ENCODE data around the gene SMIM27.
"Not testable (repeated sequence)": the region's sequence is repeated elsewhere in the genome, so short reads cannot be mapped to it uniquely, and the experiment has no call there.

SMIM27 gene

GRCh38 chr9:32558408-32558934, 6.3 kb downstream of the SMIM27 start:
- DNase-seq: no peak

DNA sequence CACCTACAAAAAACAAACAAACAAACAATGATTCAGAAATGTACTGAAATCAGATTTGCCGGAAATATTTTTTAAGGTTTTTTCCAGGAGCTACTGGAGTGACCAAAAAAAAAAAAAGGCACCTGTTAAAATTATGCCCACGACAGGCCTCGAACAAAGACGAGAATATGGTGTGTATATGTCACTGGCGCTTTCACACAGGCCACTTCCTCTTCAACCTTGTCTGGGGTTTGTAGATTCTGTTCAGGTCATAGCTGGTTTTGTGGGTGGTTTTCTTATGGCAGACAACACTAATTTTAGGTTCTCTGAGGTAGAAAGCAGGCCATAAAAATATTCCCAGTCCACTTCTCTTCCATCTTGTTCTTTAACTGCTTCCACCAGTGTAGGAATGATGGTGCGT, 13.8 kb downstream of the SMIM27 start:
- DNase-seq: no peak

DNA sequence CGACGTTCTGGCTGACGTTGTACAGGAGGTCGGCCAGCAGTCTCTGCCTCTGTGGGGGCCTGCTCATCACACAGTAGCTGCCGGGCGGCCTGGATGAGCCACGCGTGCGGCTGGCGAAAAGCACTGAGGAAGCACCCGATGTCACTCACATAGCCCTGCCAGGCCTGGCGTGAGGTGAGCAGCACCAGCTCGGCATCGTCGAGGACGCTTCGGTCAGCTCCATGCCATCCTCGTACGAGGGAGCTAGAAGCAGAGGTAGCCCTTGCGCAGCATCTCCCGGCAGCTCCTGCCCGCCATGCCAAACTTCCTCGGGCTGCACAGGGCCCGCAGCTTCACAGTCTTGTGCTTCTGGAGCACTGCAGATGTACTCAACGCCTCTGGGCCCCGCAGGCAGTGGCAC, 14.6 kb downstream of the SMIM27 start:
- no peak for DNase-seq

DNA sequence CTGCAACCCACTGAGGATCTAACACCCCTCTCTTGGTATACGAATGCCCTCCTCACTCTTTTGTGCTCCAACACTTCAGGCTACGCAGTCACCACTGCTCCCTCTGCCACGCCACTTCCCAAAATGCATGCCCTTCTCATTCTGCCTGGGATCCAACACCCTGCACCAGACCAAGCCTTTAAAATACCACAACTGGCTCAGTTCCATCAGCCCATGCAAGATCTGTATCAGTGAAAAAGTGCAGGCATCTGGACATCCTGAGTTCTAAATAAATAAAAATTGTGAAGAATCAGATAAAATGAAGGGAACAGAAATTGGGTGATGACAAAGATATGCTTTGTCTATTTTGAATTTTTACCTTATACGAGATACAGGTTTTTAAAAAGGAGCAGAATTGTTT, 18.1 kb downstream of the SMIM27 start:
- no peak for DNase-seq

GRCh38 chr9:32571969-32572899, 20.1 kb downstream of the SMIM27 start:
- peak; percentile 60 for DNase-seq

DNA sequence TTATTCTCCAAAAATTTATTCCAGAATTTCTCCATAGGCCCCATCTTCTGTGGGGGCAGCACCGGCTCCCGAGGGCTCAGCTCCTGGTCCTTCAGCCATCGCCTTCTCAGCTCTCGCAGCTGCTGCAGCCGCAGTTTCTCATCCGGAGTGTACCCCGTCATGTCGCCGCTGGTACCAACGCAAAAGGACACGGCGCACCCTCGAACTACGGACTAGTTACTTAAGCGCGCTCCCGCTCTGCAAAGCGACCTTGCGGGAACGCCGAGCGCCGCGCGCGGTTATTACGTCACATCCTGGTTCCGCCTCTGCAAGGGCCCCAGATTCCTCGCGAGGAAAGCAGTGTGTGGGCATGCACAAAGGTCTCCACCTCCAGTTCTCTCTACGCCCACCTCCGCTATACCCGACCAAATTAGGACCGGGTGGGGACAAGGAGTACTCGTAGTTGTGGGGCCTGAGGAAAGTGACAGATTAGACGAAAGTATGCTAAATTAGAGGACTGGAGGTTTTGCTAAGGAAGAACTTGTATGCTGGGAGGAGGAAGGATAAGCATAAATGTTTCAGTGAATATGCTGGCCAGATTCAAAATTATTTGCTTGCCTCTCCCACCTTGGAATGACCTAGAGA, 20.9 kb downstream of the SMIM27 start, which contains the start of gene NDUFB6:
Gene NDUFB6, minus strand, starts transcription at position 260 of the 624 bp plus-strand sequence. Its CDS starts 99 bp downstream, at position 161.
- DNase-seq: peak; percentile 96

GRCh38 chr9:32573821-32574220, 21.7 kb downstream of the SMIM27 start:
- DNase-seq: no peak

- no peak for DNase-seq
Measured at GRCh38 chr9:32574858-32575257, 22.7 kb downstream of the SMIM27 start.

- DNase-seq: no peak
Measured at GRCh38 chr9:32577316-32577715, 25.2 kb downstream of the SMIM27 start.

DNA sequence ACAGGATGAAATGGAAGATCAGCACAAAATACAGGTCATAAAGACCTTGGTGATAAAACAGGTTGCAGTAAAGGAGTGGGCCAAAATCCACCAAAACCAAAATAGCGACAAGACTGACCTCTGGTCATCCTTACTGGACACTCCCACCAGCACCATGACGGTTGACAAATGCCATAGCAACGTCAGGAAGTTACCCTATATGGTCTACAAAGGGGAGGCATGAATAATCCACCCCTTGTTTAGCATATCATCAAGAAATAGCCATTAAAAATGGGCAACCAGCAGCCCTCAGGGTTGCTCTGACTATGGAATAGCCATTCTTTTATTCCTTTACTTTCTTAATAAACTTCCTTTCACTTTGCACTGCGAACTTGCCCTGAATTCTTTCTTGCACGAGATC, 26.8 kb downstream of the SMIM27 start:
- DNase-seq: no peak

GRCh38 chr9:32579706-32580331, 27.7 kb downstream of the SMIM27 start:
- DNase-seq: peak; percentile 73

DNA sequence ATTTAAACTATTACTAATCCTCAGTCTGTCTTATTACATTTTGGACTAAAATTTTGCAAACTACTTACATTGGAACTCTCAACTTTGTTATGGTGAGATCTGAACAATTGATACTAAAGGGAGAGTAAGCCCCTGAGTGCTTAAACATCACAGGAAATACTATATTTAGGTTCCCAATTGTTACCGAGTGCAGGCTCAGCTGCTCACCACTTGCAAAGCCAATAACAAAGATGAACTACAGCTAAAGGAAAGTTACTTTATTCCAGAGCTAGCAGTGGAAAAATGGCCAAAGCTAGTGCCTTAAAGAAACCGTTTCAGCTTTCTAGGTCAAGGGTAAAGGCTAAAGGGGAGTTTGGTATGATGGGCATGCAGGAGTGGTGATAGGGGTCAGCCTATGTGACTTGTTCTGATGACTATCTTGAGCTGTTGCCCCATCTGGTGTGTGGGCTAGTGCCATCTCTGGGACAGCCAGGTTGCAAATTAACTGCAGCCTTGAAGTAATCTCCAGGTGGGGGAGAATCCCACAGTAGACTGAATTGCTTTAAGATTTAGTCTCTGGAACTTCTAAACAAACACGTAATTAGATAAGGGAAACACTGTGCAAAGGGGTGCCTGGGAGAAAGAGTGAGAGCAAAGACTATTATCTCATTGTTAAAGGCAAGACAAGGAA, 28.6 kb downstream of the SMIM27 start:
- no peak for DNase-seq

- peak; percentile 24 for DNase-seq
Measured at GRCh38 chr9:32581512-32582143, 29.5 kb downstream of the SMIM27 start.

DNA sequence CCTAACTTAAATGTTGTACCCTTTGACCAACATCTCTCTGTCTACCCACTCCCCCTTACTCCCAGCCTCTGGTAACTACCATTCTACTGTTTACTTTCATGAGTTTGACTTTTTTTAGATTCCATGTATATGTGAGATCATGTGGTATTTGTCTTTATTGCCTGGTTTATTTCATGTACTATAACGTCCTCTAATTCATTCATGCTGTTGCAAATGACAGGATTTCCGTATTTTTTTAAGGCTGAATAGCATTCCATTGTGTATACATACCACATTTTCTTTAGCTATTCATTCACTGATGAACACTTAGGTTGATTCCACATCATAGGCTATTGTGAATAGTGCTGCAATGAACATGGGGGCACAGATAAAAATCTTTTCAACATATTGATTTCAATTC, 32.7 kb downstream of the SMIM27 start:
- no peak for DNase-seq

DNA sequence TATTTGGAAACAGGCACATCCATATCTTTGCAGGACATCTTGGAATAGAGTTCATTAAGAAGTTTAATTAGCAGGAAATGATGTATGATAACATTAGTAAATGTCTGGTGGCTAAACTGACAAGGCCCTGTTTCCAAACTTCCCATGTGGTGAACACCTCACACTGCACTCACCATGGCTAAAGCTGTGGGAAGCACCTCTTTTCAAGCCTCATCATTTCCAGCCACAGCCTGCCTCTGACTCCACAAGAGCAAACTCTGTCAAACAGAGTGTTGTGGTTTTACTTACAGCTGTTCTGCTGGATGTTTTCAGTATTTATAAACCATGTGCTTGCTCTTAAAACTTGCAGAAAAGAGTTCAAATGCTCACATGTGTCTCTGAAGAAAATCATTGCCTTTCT, 35.8 kb downstream of the SMIM27 start:
- no peak for DNase-seq

DNA sequence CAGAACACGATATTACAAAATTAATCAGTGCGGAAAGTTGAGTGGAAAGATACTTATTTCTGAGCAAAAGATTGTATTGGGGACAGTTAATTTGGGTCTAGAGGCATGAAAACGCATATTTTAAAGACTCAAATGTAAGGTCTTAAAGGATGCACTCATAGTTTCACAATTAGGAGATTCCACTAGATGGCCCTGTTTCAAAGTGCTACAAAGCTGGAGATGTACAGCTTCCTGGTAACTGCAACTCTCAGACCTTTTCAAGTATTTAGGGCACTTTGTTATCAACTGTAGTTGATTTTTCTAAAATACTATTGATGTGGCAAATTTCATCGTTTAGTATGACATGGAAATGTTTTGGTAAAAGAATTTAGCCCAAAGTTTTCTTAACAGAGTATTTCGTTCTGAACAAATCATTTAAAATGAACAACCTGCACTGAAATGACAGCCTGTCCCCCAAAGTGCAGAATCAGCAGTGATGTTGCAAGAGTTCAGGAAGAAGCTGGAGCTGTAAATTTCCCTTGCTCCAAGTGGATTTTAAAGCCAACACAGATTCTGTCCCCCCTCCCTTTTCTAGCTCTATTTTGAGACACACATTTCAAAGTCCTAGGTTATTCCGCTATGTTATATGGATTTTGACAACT, 37.1 kb downstream of the SMIM27 start:
- no peak for DNase-seq

DNA sequence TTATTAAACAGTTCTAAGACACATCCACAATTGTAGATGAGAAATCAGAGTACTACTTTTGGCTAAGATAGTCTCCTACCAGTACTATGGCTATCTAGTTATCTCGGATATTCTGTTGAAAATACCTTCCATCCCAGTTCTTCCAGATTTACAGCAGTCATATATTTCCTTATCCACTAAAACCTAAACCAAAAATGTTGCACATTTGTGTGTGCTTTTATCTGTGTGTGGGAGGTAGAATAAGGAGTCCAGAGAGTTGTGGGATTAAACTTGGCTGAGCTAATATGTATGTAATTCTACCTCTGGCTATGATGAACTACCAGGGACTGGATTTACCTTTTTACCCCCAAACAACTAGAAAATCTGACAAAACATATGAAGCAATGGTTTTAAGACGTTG, 38.3 kb downstream of the SMIM27 start:
- DNase-seq: no peak

- DNase-seq: no peak
Measured at GRCh38 chr9:32590898-32591297, 38.8 kb downstream of the SMIM27 start.

- DNase-seq: no peak
Measured at GRCh38 chr9:32596096-32596865, 44.2 kb downstream of the SMIM27 start.

DNA sequence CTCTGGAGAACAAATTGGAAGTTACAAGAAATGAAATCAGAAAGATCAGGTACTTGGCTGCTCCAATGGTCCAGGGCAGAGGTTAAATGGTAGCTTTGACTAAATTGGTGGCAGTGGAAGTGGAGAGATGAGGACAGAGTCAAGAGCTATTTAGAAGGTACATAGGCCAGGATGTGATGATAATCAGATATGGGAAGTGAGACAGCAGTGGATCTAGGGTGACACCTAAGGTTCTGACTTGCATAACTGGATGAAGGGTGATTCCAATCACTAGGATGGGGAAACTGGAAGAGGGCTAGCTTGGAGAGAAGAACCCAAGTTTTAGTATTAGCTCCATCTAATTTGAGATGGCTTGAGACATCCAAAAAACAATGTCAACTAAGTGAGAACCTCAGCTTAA, 44.8 kb downstream of the SMIM27 start:
- DNase-seq: no peak

GRCh38 chr9:32599021-32599420, 46.9 kb downstream of the SMIM27 start:
- not testable (repeated sequence) for DNase-seq

All from femur (tissue), 1 donor.